Mesenchymal stem cell (in vitro differentiated cells and primary cell): ENCODE results near the gene REXO4.

ENCODE experiments used
- DNase-seq: peaks from one replicate; pipeline ENCODE4 v3.0.0-alpha.2; 2013
- H2AFZ ChIP-seq: one replicate; pipeline ENCODE4 v1.6.1; 2013; ENCODE audit warnings: low read depth, mild to moderate bottlenecking, control low read depth, inconsistent platforms, low read length, moderate library complexity
- H2AK5ac ChIP-seq: 2 replicates; pipeline ENCODE4 v1.6.1; 2013; ENCODE audit warnings: low read length, moderate library complexity, mild to moderate bottlenecking, inconsistent platforms; ENCODE audit not compliant: severe bottlenecking
- H2BK120ac ChIP-seq: one replicate; pipeline ENCODE4 v1.6.1; 2013; ENCODE audit warnings: low read depth, mild to moderate bottlenecking, inconsistent platforms, low read length, moderate library complexity
- H2BK12ac ChIP-seq, 2 experiments: one replicate each; pipeline ENCODE4 v1.6.1; 2013; ENCODE audit warnings: inconsistent platforms in 2 of 2, low read length in 2 of 2, mild to moderate bottlenecking in 2 of 2, moderate library complexity in 2 of 2, control low read depth in 1 of 2
- H2BK15ac ChIP-seq: one replicate; pipeline ENCODE4 v1.6.1; 2013; ENCODE audit warnings: mild to moderate bottlenecking, low read depth, inconsistent platforms; ENCODE audit not compliant: poor library complexity, severe bottlenecking
- H2BK5ac ChIP-seq: 2 replicates; pipeline ENCODE4 v1.6.1; 2013; ENCODE audit warnings: low read depth, mild to moderate bottlenecking, low read length, control low read depth, inconsistent platforms; ENCODE audit not compliant: poor library complexity, severe bottlenecking
- H3K14ac ChIP-seq, 2 experiments: one replicate each; pipeline ENCODE4 v1.6.1; 2013; ENCODE audit warnings: inconsistent platforms in 2 of 2, low read length in 2 of 2, control low read depth in 1 of 2, mild to moderate bottlenecking in 1 of 2, moderate library complexity in 1 of 2
- H3K18ac ChIP-seq, 2 experiments: one replicate each; pipeline ENCODE4 v1.6.1; 2013; ENCODE audit warnings: inconsistent platforms in 2 of 2, low read length in 2 of 2, control low read depth in 1 of 2, low read depth in 1 of 2, mild to moderate bottlenecking in 1 of 2
- H3K23ac ChIP-seq, 2 experiments: one replicate each; pipeline ENCODE4 v1.6.1; 2013; ENCODE audit warnings: inconsistent platforms in 2 of 2, low read length in 2 of 2, mild to moderate bottlenecking in 2 of 2, moderate library complexity in 2 of 2, control low read depth in 1 of 2
- H3K27ac ChIP-seq: 2 replicates; pipeline ENCODE4 v1.5.1; 2013; ENCODE audit warnings: mild to moderate bottlenecking, moderate library complexity, low read length, control low read depth, inconsistent platforms; ENCODE audit not compliant: poor library complexity, severe bottlenecking
- H3K27me3 ChIP-seq, 2 experiments: 2 replicates each; pipeline versions ENCODE4 v1.6.1 to v1.7.0; 2013; ENCODE audit warnings: low read length in 2 of 2, mild to moderate bottlenecking in 2 of 2, moderate library complexity in 2 of 2, control low read depth in 1 of 2, inconsistent platforms in 1 of 2; ENCODE audit not compliant: control insufficient read depth in 1 of 2, insufficient read depth in 1 of 2
- H3K36me3 ChIP-seq, 2 experiments: 2 replicates each; pipeline versions ENCODE4 v1.6.1 to v1.7.0; 2013; ENCODE audit warnings: low read length in 2 of 2, control low read depth in 1 of 2, inconsistent platforms in 1 of 2, low read depth in 1 of 2, mild to moderate bottlenecking in 1 of 2; ENCODE audit not compliant: insufficient read depth in 2 of 2, control insufficient read depth in 1 of 2
- H3K4ac ChIP-seq, 2 experiments: one replicate each; pipeline ENCODE4 v1.6.1; 2013; ENCODE audit warnings: inconsistent platforms in 2 of 2, low read length in 2 of 2, mild to moderate bottlenecking in 2 of 2, moderate library complexity in 2 of 2, control low read depth in 1 of 2, low read depth in 1 of 2
- H3K4me1 ChIP-seq: 2 replicates; pipeline ENCODE4 v1.6.1; 2013; ENCODE audit warnings: low read depth, low read length, control low read depth; ENCODE audit not compliant: control insufficient read depth, insufficient read depth
- H3K4me2 ChIP-seq: 2 replicates; pipeline ENCODE4 v1.6.1; 2013; ENCODE audit warnings: low read length, mild to moderate bottlenecking, inconsistent platforms; ENCODE audit not compliant: poor library complexity, severe bottlenecking
- H3K4me3 ChIP-seq, 2 experiments: 2 replicates each; pipeline versions ENCODE4 v1.5.1 to v1.7.0; 2013; ENCODE audit warnings: low read length in 2 of 2, mild to moderate bottlenecking in 2 of 2, control low read depth in 1 of 2, low read depth in 1 of 2; ENCODE audit not compliant: insufficient read depth in 1 of 2
- H3K79me1 ChIP-seq: replicated peaks from 2 replicates; pipeline ENCODE4 v1.6.1; 2013; ENCODE audit warnings: mild to moderate bottlenecking, control low read depth, low read length, inconsistent platforms; ENCODE audit not compliant: poor library complexity, severe bottlenecking
- H3K9ac ChIP-seq: 2 replicates; pipeline ENCODE4 v1.7.0; 2013; ENCODE audit warnings: mild to moderate bottlenecking, low read length, moderate library complexity
- H3K9me3 ChIP-seq: 2 replicates; pipeline ENCODE4 v1.7.0; 2013; ENCODE audit warnings: mild to moderate bottlenecking, low read length; ENCODE audit not compliant: control insufficient read depth
- H4K8ac ChIP-seq: one replicate; pipeline ENCODE4 v1.6.1; 2013; ENCODE audit warnings: inconsistent platforms, mild to moderate bottlenecking, low read length, moderate library complexity
- H4K91ac ChIP-seq: one replicate; pipeline ENCODE4 v1.6.1; 2013; ENCODE audit warnings: mild to moderate bottlenecking, low read length, inconsistent platforms
- WGBS: methylation state at CpG from one replicate; pipeline ENCODE4 v1.1.7; 2013; ENCODE audit warnings: mixed read lengths; 5-methylcytosine and 5-hydroxymethylcytosine counted together

REXO4 gene

GRCh38 chr9:133375116-133375723 is 42.6 kb downstream of the REXO4 start:
- Histone ChIP-seq H3K14ac (peak overlapping the region in 1 of 2 experiments; percentile 94), H4K91ac (peak overlapping the region; percentile 96), H3K79me1 (peaks cover 4% of the 10 kb centered on the region), H4K8ac (peak overlapping the region; percentile 90), H2BK120ac (peak overlapping the region; percentile 86), H3K18ac (peak overlapping the region; percentile 97 to 99), H3K9ac (peak overlapping the region; percentile 100), H2AK5ac (peak overlapping the region; percentile 78), H2BK12ac (no peak overlapping the region), H3K27me3 (no peaks in the 10 kb centered on the region), H3K9me3 (no peaks in the 10 kb centered on the region), H3K27ac (peak overlapping the region; percentile 64), H3K4me1 (peaks cover 40% of the 10 kb centered on the region), H3K4me2 (peak overlapping the region; percentile 70), H3K4ac (peak overlapping the region; percentile 99 to 100), H2BK5ac (peak overlapping the region; percentile 97), H2BK15ac (peak overlapping the region; percentile 74), H3K4me3 (peak overlapping the region; percentile 95 to 99), H2AFZ (no peak overlapping the region), H3K36me3 (peaks cover 27 to 29% of the 10 kb centered on the region in 2 experiments), H3K23ac (peak overlapping the region; percentile 25 to 68)
- DNase-seq = peak; percentile 72
- WGBS = 2% methylated on average over 36 of the region's 39 CpGs

DNA sequence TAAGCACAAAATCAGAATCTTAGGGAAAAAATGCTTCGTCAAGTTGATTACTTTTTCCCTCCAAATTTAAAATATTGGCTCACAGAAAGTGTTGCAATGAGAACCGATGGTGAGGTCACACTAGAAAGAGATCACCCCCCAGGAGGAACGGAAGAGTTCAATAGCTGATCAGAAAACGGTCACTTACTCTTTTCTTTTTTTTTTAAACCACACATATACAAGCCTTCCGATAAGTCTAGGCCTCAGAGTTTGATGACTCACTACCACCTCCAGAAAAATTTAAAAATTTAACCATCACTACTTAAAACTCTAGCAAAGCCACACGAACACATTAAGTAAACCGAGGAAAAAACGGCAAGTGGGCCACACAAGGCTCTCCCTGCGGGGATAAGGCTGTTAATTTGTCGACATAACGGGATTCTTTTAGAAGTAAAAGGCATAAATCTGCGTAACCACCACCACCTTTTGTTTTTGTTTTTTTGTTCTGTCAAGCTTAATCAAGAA is 43.1 kb downstream of the REXO4 start:
- peaks cover 33 to 34% of the 10 kb centered on the region in 2 experiments for H3K36me3 ChIP-seq
- peak overlapping the region; percentile 95 to 99 for H3K4me3 ChIP-seq
- H2BK15ac ChIP-seq = no peak overlapping the region
- no peaks in the 10 kb centered on the region for H3K9me3 ChIP-seq
- H3K14ac ChIP-seq = no peak overlapping the region
- WGBS = 15% methylated on average over 12 of the region's 12 CpGs
- no peak overlapping the region for H4K8ac ChIP-seq
- no peak overlapping the region for H2AFZ ChIP-seq
- no peak overlapping the region for H3K4ac ChIP-seq
- no peak overlapping the region for H2BK12ac ChIP-seq
- no peak overlapping the region for H4K91ac ChIP-seq
- peaks cover 4% of the 10 kb centered on the region for H3K79me1 ChIP-seq
- H3K27ac ChIP-seq = peak overlapping the region; percentile 64
- peak overlapping the region; percentile 78 for H2AK5ac ChIP-seq
- peak overlapping the region; percentile 100 for H3K9ac ChIP-seq
- peak; percentile 78 for DNase-seq
- peaks cover 42% of the 10 kb centered on the region for H3K4me1 ChIP-seq
- H3K4me2 ChIP-seq = peak overlapping the region; percentile 70
- H3K23ac ChIP-seq = no peak overlapping the region
- no peak overlapping the region for H2BK5ac ChIP-seq
- no peak overlapping the region for H2BK120ac ChIP-seq
- no peaks in the 10 kb centered on the region for H3K27me3 ChIP-seq
- peak overlapping the region in 1 of 2 experiments; percentile 75 for H3K18ac ChIP-seq

DNA sequence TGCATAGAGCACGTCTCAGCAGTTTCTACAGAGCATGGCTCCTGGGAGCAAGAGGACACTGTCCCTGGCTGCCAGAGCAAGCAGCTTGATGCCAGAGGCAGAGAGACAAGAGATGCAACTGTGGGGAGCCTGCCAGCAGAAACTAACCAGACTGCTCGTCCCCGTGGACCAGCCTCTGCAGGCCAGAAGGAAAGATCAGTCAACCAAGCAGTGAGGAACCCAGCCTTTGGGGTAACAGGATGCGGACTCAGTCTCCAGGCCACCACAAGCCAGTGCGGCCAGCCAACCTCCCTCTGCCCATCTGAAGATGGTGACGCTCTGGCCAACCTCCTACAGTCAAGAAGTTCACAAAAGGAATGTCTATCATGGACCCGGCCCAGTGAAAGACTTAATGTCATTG is 45.7 kb downstream of the REXO4 start:
- peak overlapping the region in 1 of 2 experiments; percentile 62 for H3K4me3 ChIP-seq
- H2AK5ac ChIP-seq = no peak overlapping the region
- H3K23ac ChIP-seq = peak overlapping the region in 1 of 2 experiments; percentile 34
- H3K4ac ChIP-seq = no peak overlapping the region
- no peak for DNase-seq
- H3K4me2 ChIP-seq = no peak overlapping the region
- peaks cover 4% of the 10 kb centered on the region for H3K79me1 ChIP-seq
- no peak overlapping the region for H2BK15ac ChIP-seq
- H4K8ac ChIP-seq = no peak overlapping the region
- H4K91ac ChIP-seq = no peak overlapping the region
- H3K18ac ChIP-seq = no peak overlapping the region
- no peak overlapping the region for H2BK12ac ChIP-seq
- H3K4me1 ChIP-seq = peaks cover 56% of the 10 kb centered on the region
- peak overlapping the region in 1 of 2 experiments; percentile 37 for H3K14ac ChIP-seq
- H3K9ac ChIP-seq = peak overlapping the region; percentile 70
- no peak overlapping the region for H2AFZ ChIP-seq
- H3K27ac ChIP-seq = no peak overlapping the region
- H2BK120ac ChIP-seq = no peak overlapping the region
- 92% methylated on average over 7 of the region's 7 CpGs for WGBS
- H3K36me3 ChIP-seq = peaks cover 53 to 55% of the 10 kb centered on the region in 2 experiments
- H2BK5ac ChIP-seq = no peak overlapping the region
- H3K9me3 ChIP-seq = no peaks in the 10 kb centered on the region
- H3K27me3 ChIP-seq = no peaks in the 10 kb centered on the region

DNA sequence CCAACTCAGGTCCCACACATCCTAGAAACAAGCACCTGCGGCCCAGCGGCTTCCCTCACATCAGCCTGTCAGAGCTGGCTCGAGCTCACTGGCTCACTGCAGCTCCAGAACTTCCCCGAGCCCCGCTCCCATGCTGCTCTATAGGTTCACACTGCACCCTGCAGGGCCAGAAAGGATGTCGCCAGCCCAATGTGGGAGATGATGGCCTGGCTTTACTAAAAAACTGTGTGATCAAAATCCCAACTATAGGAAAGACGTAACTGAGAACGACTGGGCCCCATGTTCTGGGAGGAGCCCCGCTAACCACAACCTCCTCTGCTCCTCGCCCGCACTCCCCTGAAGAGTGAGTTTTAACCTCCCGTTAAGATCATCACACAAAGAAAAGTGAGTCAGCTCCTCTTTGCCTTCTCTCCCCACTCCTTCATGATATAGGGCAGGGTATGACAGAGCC is 46.5 kb downstream of the REXO4 start:
- no peak overlapping the region for H3K23ac ChIP-seq
- H3K9me3 ChIP-seq = no peaks in the 10 kb centered on the region
- no peak overlapping the region for H2BK5ac ChIP-seq
- H3K27me3 ChIP-seq = no peaks in the 10 kb centered on the region
- H3K36me3 ChIP-seq = peaks cover 62 to 64% of the 10 kb centered on the region in 2 experiments
- no peak overlapping the region for H2AFZ ChIP-seq
- no peak overlapping the region for H4K91ac ChIP-seq
- H2BK12ac ChIP-seq = no peak overlapping the region
- H2BK120ac ChIP-seq = no peak overlapping the region
- 90% methylated on average over 12 of the region's 12 CpGs for WGBS
- no peak overlapping the region for H2AK5ac ChIP-seq
- H3K18ac ChIP-seq = no peak overlapping the region
- peak overlapping the region in 1 of 2 experiments; percentile 62 for H3K4me3 ChIP-seq
- H4K8ac ChIP-seq = no peak overlapping the region
- H3K79me1 ChIP-seq = no peaks in the 10 kb centered on the region
- H3K9ac ChIP-seq = peak overlapping the region; percentile 70
- no peak overlapping the region for H3K14ac ChIP-seq
- no peak overlapping the region for H2BK15ac ChIP-seq
- peaks cover 57% of the 10 kb centered on the region for H3K4me1 ChIP-seq
- DNase-seq = no peak
- no peak overlapping the region for H3K4ac ChIP-seq
- peak overlapping the region; percentile 13 for H3K4me2 ChIP-seq
- peak overlapping the region; percentile 54 for H3K27ac ChIP-seq
